Measurements from ENCODE around the gene ERLIN1.

Gene ERLIN1

GRCh38 chr10:100158044-100158805 is 27.6 kb downstream of the ERLIN1 start:
- DNase-seq (ENCODE audit: low spot score in 2 of 2), result no peak
- H3K4me3 ChIP-seq, result no peak overlapping the region
- H3K36me3 ChIP-seq (replicated peaks), result peaks cover 30% of the 10 kb centered on the region

GRCh38 chr10:100157156-100157555 is 28.7 kb downstream of the ERLIN1 start:
- DNase-seq (ENCODE audit: low spot score in 2 of 2), result no peak
- Histone ChIP-seq H3K36me3 (replicated peaks) (peaks cover 31% of the 10 kb centered on the region), H3K4me3 (no peak overlapping the region), H3K9me3 (no peaks in the 10 kb centered on the region), H3K4me1 (no peaks in the 10 kb centered on the region), H3K27me3 (ENCODE audit: low read depth) (no peaks in the 10 kb centered on the region)
- in situ Hi-C loops (cut with MboI; ENCODE audit: low sequenced_read_pairs), result no loop called here

More at GRCh38 chr10:100158044-100158805, 27.6 kb downstream of the ERLIN1 start:
- in situ Hi-C loops (cut with MboI; ENCODE audit: low sequenced_read_pairs), result no loop called here
- no peaks in the 10 kb centered on the region for H3K27me3 ChIP-seq (ENCODE audit: low read depth)
- no peaks in the 10 kb centered on the region for H3K9me3 ChIP-seq
- H3K4me1 ChIP-seq, result no peaks in the 10 kb centered on the region

GRCh38 chr10:100155936-100156335 is 29.9 kb downstream of the ERLIN1 start:
- in situ Hi-C loops (cut with MboI; ENCODE audit: low sequenced_read_pairs), result no loop called here
- Histone ChIP-seq H3K36me3 (replicated peaks) (peaks cover 41% of the 10 kb centered on the region), H3K4me3 (no peak overlapping the region), H3K4me1 (no peaks in the 10 kb centered on the region), H3K27me3 (ENCODE audit: low read depth) (no peaks in the 10 kb centered on the region), H3K9me3 (no peaks in the 10 kb centered on the region)
- DNase-seq (ENCODE audit: low spot score in 2 of 2), result no peak

GRCh38 chr10:100154666-100155065 is 31.2 kb downstream of the ERLIN1 start:
- Histone ChIP-seq H3K4me3 (no peak overlapping the region), H3K4me1 (no peaks in the 10 kb centered on the region), H3K36me3 (replicated peaks) (peaks cover 44% of the 10 kb centered on the region), H3K27me3 (ENCODE audit: low read depth) (no peaks in the 10 kb centered on the region), H3K9me3 (no peaks in the 10 kb centered on the region)
- DNase-seq (ENCODE audit: low spot score in 2 of 2), result no peak
- in situ Hi-C loops (cut with MboI; ENCODE audit: low sequenced_read_pairs), result no loop called here

GRCh38 chr10:100153239-100153825 is 32.5 kb downstream of the ERLIN1 start:
- Histone ChIP-seq H3K9me3 (no peaks in the 10 kb centered on the region), H3K4me3 (no peak overlapping the region), H3K36me3 (replicated peaks) (peaks cover 44% of the 10 kb centered on the region), H3K27me3 (ENCODE audit: low read depth) (no peaks in the 10 kb centered on the region), H3K4me1 (peaks cover 11% of the 10 kb centered on the region)
- in situ Hi-C loops (cut with MboI; ENCODE audit: low sequenced_read_pairs), result no loop called here
- no peak for DNase-seq (ENCODE audit: low spot score in 2 of 2)

GRCh38 chr10:100151723-100152300 is 34.0 kb downstream of the ERLIN1 start:
- Histone ChIP-seq H3K9me3 (no peaks in the 10 kb centered on the region), H3K4me1 (peaks cover 11% of the 10 kb centered on the region), H3K27me3 (ENCODE audit: low read depth) (no peaks in the 10 kb centered on the region), H3K36me3 (replicated peaks) (peaks cover 44% of the 10 kb centered on the region), H3K4me3 (no peak overlapping the region)
- in situ Hi-C loops (cut with MboI; ENCODE audit: low sequenced_read_pairs), result no loop called here
- DNase-seq (ENCODE audit: low spot score in 2 of 2), result no peak

GRCh38 chr10:100148353-100149211 is 37.2 kb downstream of the ERLIN1 start:
- peak; percentile 40 to 61 for DNase-seq (ENCODE audit: low spot score in 2 of 2)
- H3K9me3 ChIP-seq, result no peaks in the 10 kb centered on the region
- peaks cover 28% of the 10 kb centered on the region for H3K36me3 ChIP-seq (replicated peaks)
- H3K4me1 ChIP-seq, result peaks cover 11% of the 10 kb centered on the region
- in situ Hi-C loops (cut with MboI; ENCODE audit: low sequenced_read_pairs), result no loop called here
- no peak overlapping the region for H3K4me3 ChIP-seq
- H3K27me3 ChIP-seq (ENCODE audit: low read depth), result no peaks in the 10 kb centered on the region

GRCh38 chr10:100146875-100147650 is 38.8 kb downstream of the ERLIN1 start:
- Histone ChIP-seq H3K9me3 (no peaks in the 10 kb centered on the region), H3K27me3 (ENCODE audit: low read depth) (no peaks in the 10 kb centered on the region), H3K4me1 (peaks cover 11% of the 10 kb centered on the region), H3K4me3 (no peak overlapping the region), H3K36me3 (replicated peaks) (peaks cover 14% of the 10 kb centered on the region)
- DNase-seq (ENCODE audit: low spot score in 2 of 2), result no peak
- in situ Hi-C loops (cut with MboI; ENCODE audit: low sequenced_read_pairs), result no loop called here

GRCh38 chr10:100146398-100146797 is 39.4 kb downstream of the ERLIN1 start:
- DNase-seq (ENCODE audit: low spot score in 2 of 2), result no peak
- no peaks in the 10 kb centered on the region for H3K27me3 ChIP-seq (ENCODE audit: low read depth)

GRCh38 chr10:100143756-100144155 is 42.1 kb downstream of the ERLIN1 start:
- Histone ChIP-seq H3K36me3 (replicated peaks) (no peaks in the 10 kb centered on the region), H3K9me3 (no peaks in the 10 kb centered on the region), H3K4me1 (peaks cover 4% of the 10 kb centered on the region), H3K4me3 (no peak overlapping the region), H3K27me3 (ENCODE audit: low read depth) (peaks cover 4% of the 10 kb centered on the region; the same call in 1 of the 2 replicates)
- in situ Hi-C loops (cut with MboI; ENCODE audit: low sequenced_read_pairs), result no loop called here
- DNase-seq (ENCODE audit: low spot score in 2 of 2), result no peak

More at GRCh38 chr10:100146398-100146797, 39.4 kb downstream of the ERLIN1 start:
- Histone ChIP-seq H3K36me3 (replicated peaks) (peaks cover 8% of the 10 kb centered on the region), H3K4me3 (no peak overlapping the region), H3K4me1 (peaks cover 11% of the 10 kb centered on the region), H3K9me3 (no peaks in the 10 kb centered on the region)
- in situ Hi-C loops (cut with MboI; ENCODE audit: low sequenced_read_pairs), result no loop called here

- in situ Hi-C loops (cut with MboI; ENCODE audit: low sequenced_read_pairs), result no loop called here
- Histone ChIP-seq H3K9me3 (no peaks in the 10 kb centered on the region), H3K36me3 (replicated peaks) (no peaks in the 10 kb centered on the region), H3K4me3 (no peak overlapping the region), H3K4me1 (no peaks in the 10 kb centered on the region), H3K27me3 (ENCODE audit: low read depth) (peaks cover 4% of the 10 kb centered on the region; the same call in 1 of the 2 replicates)
- no peak for DNase-seq (ENCODE audit: low spot score in 2 of 2)
Measured at GRCh38 chr10:100141446-100142087, 44.3 kb downstream of the ERLIN1 start.

GRCh38 chr10:100140070-100140469 is 45.8 kb downstream of the ERLIN1 start:
- DNase-seq (ENCODE audit: low spot score in 2 of 2), result no peak
- H3K9me3 ChIP-seq, result no peaks in the 10 kb centered on the region
- peaks cover 4% of the 10 kb centered on the region; the same call in 1 of the 2 replicates for H3K27me3 ChIP-seq (ENCODE audit: low read depth)
- H3K4me1 ChIP-seq, result no peaks in the 10 kb centered on the region
- no peak overlapping the region for H3K4me3 ChIP-seq
- in situ Hi-C loops (cut with MboI; ENCODE audit: low sequenced_read_pairs), result no loop called here
- H3K36me3 ChIP-seq (replicated peaks), result no peaks in the 10 kb centered on the region
